ENCODE measurements around the gene ARHGEF33. TPM values are rescaled to one million over a fixed set of nuclear protein-coding genes. Genes with fewer than 3 reads are reported as not detected.

The ARHGEF33 gene
- 0.57 and 0.95 TPM in 2 replicates for total RNA-seq (2021; fragmentation: NEBNext Ultra II Directional; extraction: Animal tissue kit (Norgen Biotek cat#: 25700))
- 0.08 and 0.09 TPM in 2 replicates for polyA plus RNA-seq (2011; rRNA removed)
- 0.16 TPM for polyA plus RNA-seq (2011; cell fraction: cytosol; rRNA removed)
- 0.23 TPM for polyA plus RNA-seq (2011; cell fraction: nucleus; rRNA removed)
- polyA plus RNA-seq (2012, experiment 1 of 2): 0.12 to 0.70 TPM (median 0.58 TPM) in 4 replicates
- polyA plus RNA-seq (2012, experiment 2 of 2): not detected
- 0.22 TPM for polyA plus RNA-seq (2013, experiment 1 of 2)
- 0.28 TPM for polyA plus RNA-seq (2013, experiment 2 of 2)
- 0.06 and 0.24 TPM in 2 replicates for polyA minus RNA-seq (2011; rRNA and poly(A)+ RNA removed)
- polyA minus RNA-seq (2011; cell fraction: cytosol; rRNA and poly(A)+ RNA removed): not detected
- 1.00 TPM for polyA minus RNA-seq (2011; cell fraction: nucleus; rRNA and poly(A)+ RNA removed)
- long read RNA-seq, experiment 1, partial matches to known transcripts: 1 of 2 reads
- long read RNA-seq, experiment 1, other reads (novel, unspliced or antisense): 1 of 2 reads
- long read RNA-seq, experiment 2: 0 reads

- no peak within 1 kb of the TSS for H3K23ac ChIP-seq (ENCODE audit: insufficient read length)
- no peak within 1 kb of the TSS for H2BK120ac ChIP-seq (replicated peaks; ENCODE audit: low read depth, low read length)
- ChIA-PET CTCF (ENCODE audit: partially characterized antibody) (no interaction called here), POLR2A (ENCODE audit: partially characterized antibody) (no interaction called here)
- H3K27ac ChIP-seq (ENCODE audit: low read depth, low read length): no peak within 1 kb of the TSS
- no peak within 1 kb of the TSS for H2BK15ac ChIP-seq (ENCODE audit: low read length)
- H2AFZ ChIP-seq (ENCODE audit: low read length): no peak within 1 kb of the TSS
- H3K79me2 ChIP-seq (ENCODE audit: control insufficient read depth in 1 of 2, insufficient read depth in 2 of 2, low read length in 2 of 2): no peaks in the 10 kb centered on the region
- no peaks in the 10 kb centered on the region for H3K9me3 ChIP-seq (ENCODE audit: insufficient read depth in 2 of 2, low read depth in 1 of 2, low read length in 1 of 2)
- H3K23me2 ChIP-seq (ENCODE audit: low read depth, low read length): no peaks in the 10 kb centered on the region; the same call in 1 of the 2 replicates
- no peak within 1 kb of the TSS for H2BK5ac ChIP-seq (ENCODE audit: low read depth, low read length)
- no peaks in the 10 kb centered on the region for H4K20me1 ChIP-seq (replicated peaks in 1 of 2; ENCODE audit: control insufficient read depth in 1 of 2, insufficient read depth in 2 of 2, low read length in 2 of 2)
- H3K36me3 ChIP-seq (ENCODE audit: control insufficient read depth in 2 of 4, insufficient read depth in 4 of 4, low read length in 3 of 4): no peaks in the 10 kb centered on the region
- H3K4ac ChIP-seq (replicated peaks; ENCODE audit: insufficient read length, low read depth, low read length): no peak within 1 kb of the TSS
- H3K14ac ChIP-seq (ENCODE audit: insufficient read length): no peak within 1 kb of the TSS
- no peak for FAIRE-seq
- H3K4me2 ChIP-seq (ENCODE audit: insufficient read depth in 1 of 2, low read depth in 2 of 2, low read length in 2 of 2): no peak within 1 kb of the TSS
- H3K79me1 ChIP-seq (ENCODE audit: low read depth, low read length): no peaks in the 10 kb centered on the region
- H3K18ac ChIP-seq (ENCODE audit: extremely low read depth, low read length): no peak within 1 kb of the TSS
- H3K4me1 ChIP-seq (replicated peaks in 1 of 4; ENCODE audit: control insufficient read depth in 3 of 4, insufficient read depth in 4 of 4, low read length in 3 of 4): no peaks in the 10 kb centered on the region
- no peak within 1 kb of the TSS for H2AK5ac ChIP-seq (ENCODE audit: low read depth, low read length)
- no peak within 1 kb of the TSS for H2BK12ac ChIP-seq (ENCODE audit: low read depth, low read length)
- no peak within 1 kb of the TSS for H3K4me3 ChIP-seq (ENCODE audit: extremely low read depth in 1 of 4, insufficient read depth in 2 of 4, low read depth in 3 of 4, low read length in 4 of 4)
- H3K9ac ChIP-seq (replicated peaks in 1 of 4; ENCODE audit: extremely low read depth in 1 of 4, low read depth in 3 of 4, low read length in 3 of 4): no peak within 1 kb of the TSS
- no peak within 1 kb of the TSS for H4K8ac ChIP-seq (ENCODE audit: extremely low read depth, insufficient read depth, low read length)
- no peak within 1 kb of the TSS for H4K91ac ChIP-seq (replicated peaks; ENCODE audit: insufficient read length, low read length)
- H3K27me3 ChIP-seq (replicated peaks in 1 of 4; ENCODE audit: control insufficient read depth in 3 of 4, extremely low read depth in 1 of 4, insufficient read depth in 3 of 4, low read length in 3 of 4): no peaks in the 10 kb centered on the region
- no peak within 1 kb of the TSS for H2BK20ac ChIP-seq (ENCODE audit: low read length)
- no peak within 1 kb of the TSS for H4K5ac ChIP-seq (ENCODE audit: insufficient read length, low read depth, low read length)
- 84% methylated on average over 3 of the region's 3 CpGs; no CpG with 5 or more reads in 1 of the 2 experiments for WGBS, 2 experiments (ENCODE audit: extremely low coverage in 1 of 2, insufficient coverage in 1 of 2, insufficient read length in 1 of 2, insufficient replicate concordance in 2 of 2, low coverage in 1 of 2, low lambda C conversion rate in 2 of 2, missing lambda C conversion rate in 1 of 2)
- no peak for DNase-seq (ENCODE audit: low read depth in 1 of 2, low spot score in 2 of 2)
- H3K56ac ChIP-seq (replicated peaks; ENCODE audit: insufficient read length, low read depth, low read length): no peak within 1 kb of the TSS
- TF ChIP-seq TAF7 (optimal IDR thresholded peaks at IDR 0.05; ENCODE audit: borderline replicate concordance, low read depth, low read length): no peak
- TF ChIP-seq RAD21 (IDR thresholded peaks at IDR 0.05 in 1 of 2, conservative IDR thresholded peaks at IDR 0.05 in 1 of 2; ENCODE audit: low read depth in 2 of 2, low read length in 2 of 2): no peak
- TF ChIP-seq BRCA1 (IDR thresholded peaks at IDR 0.05; ENCODE audit: low read depth, low read length): no peak
- no peak for TF ChIP-seq EZH2 (IDR thresholded peaks at IDR 0.05; ENCODE audit: low read depth, low read length, severe bottlenecking)
- TF ChIP-seq, protein P1, sequence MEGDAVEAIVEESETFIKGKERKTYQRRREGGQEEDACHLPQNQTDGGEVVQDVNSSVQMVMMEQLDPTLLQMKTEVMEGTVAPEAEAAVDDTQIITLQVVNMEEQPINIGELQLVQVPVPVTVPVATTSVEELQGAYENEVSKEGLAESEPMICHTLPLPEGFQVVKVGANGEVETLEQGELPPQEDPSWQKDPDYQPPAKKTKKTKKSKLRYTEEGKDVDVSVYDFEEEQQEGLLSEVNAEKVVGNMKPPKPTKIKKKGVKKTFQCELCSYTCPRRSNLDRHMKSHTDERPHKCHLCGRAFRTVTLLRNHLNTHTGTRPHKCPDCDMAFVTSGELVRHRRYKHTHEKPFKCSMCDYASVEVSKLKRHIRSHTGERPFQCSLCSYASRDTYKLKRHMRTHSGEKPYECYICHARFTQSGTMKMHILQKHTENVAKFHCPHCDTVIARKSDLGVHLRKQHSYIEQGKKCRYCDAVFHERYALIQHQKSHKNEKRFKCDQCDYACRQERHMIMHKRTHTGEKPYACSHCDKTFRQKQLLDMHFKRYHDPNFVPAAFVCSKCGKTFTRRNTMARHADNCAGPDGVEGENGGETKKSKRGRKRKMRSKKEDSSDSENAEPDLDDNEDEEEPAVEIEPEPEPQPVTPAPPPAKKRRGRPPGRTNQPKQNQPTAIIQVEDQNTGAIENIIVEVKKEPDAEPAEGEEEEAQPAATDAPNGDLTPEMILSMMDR (IDR thresholded peaks at IDR 0.05; ENCODE audit: control extremely low read depth in 1 of 3, insufficient read depth in 1 of 3, low read depth in 1 of 3, low read length in 3 of 3): no peak
- TF ChIP-seq CBX8 (IDR thresholded peaks at IDR 0.05; ENCODE audit: borderline replicate concordance, low read depth, low read length): no peak
- TF ChIP-seq JUND (IDR thresholded peaks at IDR 0.05; ENCODE audit: low read length): no peak
- no peak for TF ChIP-seq SP2 (IDR thresholded peaks at IDR 0.05; ENCODE audit: low read length)
- no peak for TF ChIP-seq RNF2 (IDR thresholded peaks at IDR 0.05; ENCODE audit: borderline replicate concordance, low read depth, low read length, missing control alignments, poor library complexity, severe bottlenecking)
Observed at GRCh38 chr2:38889575-38889974, at the start of gene ARHGEF33. Gene ARHGEF33 (plus strand): TSS chr2:38889875. CDS start chr2:38919448, 29,573 bp downstream.
